MCF 10A (cell line): ENCODE data around the gene TRIM34. TPM values are rescaled to one million over a fixed set of nuclear protein-coding genes. Genes with fewer than 3 reads are reported as not detected.
"Not testable (repeated sequence)": the region's sequence is repeated elsewhere in the genome, so short reads cannot be mapped to it uniquely, and the experiment has no call there.

Source experiments
- BruUV-seq: library from RNA; stranded (reverse); fragments of 400-500 nt; replicated peaks from 2 replicates; lab custom pipeline; 2021; lab: Mats Ljungman, UMichigan
- CTCF ChIA-PET: fragments of 300-600 bp; sonication (Branson Sonifier 250); formaldehyde crosslinking; extraction: SDS; loops from one replicate; lab custom pipeline; 2021; ENCODE audit warnings: antibody characterized with exemption, inconsistent platforms; lab: Yijun Ruan, JAX
- POLR2A ChIA-PET: fragments of 300-600, 350-650 bp; sonication (Branson Sonifier 250); formaldehyde crosslinking; extraction: SDS; loops from one replicate; lab custom pipeline; 2020; ENCODE audit warnings: antibody characterized with exemption, inconsistent platforms; lab: Yijun Ruan, JAX
- DNase-seq: peaks from one replicate; pipeline ENCODE4 v3.0.0-alpha.2; 2018; ENCODE audit not compliant: unreplicated experiment
- H3K27ac Mint-ChIP-seq: one replicate; pipeline ENCODE4 v1.8.0; 2022; ENCODE audit warnings: mild to moderate bottlenecking, low read depth, mixed read lengths; ENCODE audit not compliant: unreplicated experiment
- H3K27me3 Mint-ChIP-seq: one replicate; pipeline ENCODE4 v1.8.0; 2022; ENCODE audit warnings: mixed read lengths; ENCODE audit not compliant: insufficient read depth, unreplicated experiment
- H3K36me3 Mint-ChIP-seq: one replicate; pipeline ENCODE4 v1.8.0; 2022; ENCODE audit warnings: mild to moderate bottlenecking, moderate library complexity, mixed read lengths; ENCODE audit not compliant: insufficient read depth, unreplicated experiment
- H3K4me1 Mint-ChIP-seq: one replicate; pipeline ENCODE4 v1.8.0; 2022; ENCODE audit warnings: mixed read lengths; ENCODE audit not compliant: insufficient read depth, unreplicated experiment
- H3K4me3 Mint-ChIP-seq: one replicate; pipeline ENCODE4 v1.8.0; 2022; ENCODE audit warnings: mild to moderate bottlenecking, moderate library complexity, mixed read lengths; ENCODE audit not compliant: unreplicated experiment
- H3K9me3 Mint-ChIP-seq: one replicate; pipeline ENCODE4 v1.8.0; 2022; ENCODE audit warnings: mixed read lengths; ENCODE audit not compliant: unreplicated experiment
- CTCF ChIP-seq: fragments of 200-600 bp; IDR thresholded peaks from one replicate; pipeline ENCODE4 v1.8.0; 2022; ENCODE audit warnings: antibody characterized with exemption, mild to moderate bottlenecking; ENCODE audit not compliant: unreplicated experiment
- intact Hi-C: fragments of 100-400 bp; cut with micrococcal nuclease; formaldehyde crosslinking; loops from 2 replicates; pipeline ENCODE4 v1.14.1; 2022
- total RNA-seq: library from RNA; stranded (reverse); gene quantifications from 2 replicates; pipeline ENCODE4 v1.2.3, GENCODE V29; 2022

TRIM34 gene
- total RNA-seq, 1 experiment from 2014 or later = 0.96 TPM

DNA sequence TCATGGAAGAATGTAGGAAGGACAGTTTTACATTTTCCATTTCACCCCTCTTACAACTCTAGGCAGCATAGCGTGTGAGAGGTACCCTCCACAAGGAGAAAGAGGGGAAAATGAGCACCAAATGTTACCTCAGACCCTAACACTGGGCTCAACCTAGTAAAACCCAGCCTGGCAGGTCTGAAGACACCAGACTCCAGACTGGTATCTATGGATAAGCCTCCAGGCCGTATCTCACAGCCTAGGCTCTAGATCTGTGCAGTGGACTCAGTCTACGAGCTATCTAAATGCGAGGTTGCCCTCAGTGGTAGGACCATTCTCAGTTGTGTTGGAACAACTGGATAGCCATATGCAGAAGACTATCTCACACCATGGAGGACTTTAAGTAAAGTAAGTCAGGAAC, 49.6 kb downstream of the TRIM34 start:
- no peak for DNase-seq
- intact Hi-C loops = no loop called here
- CTCF ChIA-PET = interaction anchor here (0.6 to 0.8 kb wide), 2 partner anchors 9 to 37 kb away, joined by 3 to 4 read pairs; no protein-coding TSS in a partner anchor
- no peaks in the 10 kb centered on the region for H3K9me3 Mint-ChIP-seq
- POLR2A ChIA-PET = no interaction called here
- BruUV-seq = no TSS peak
- no peak overlapping the region for H3K27ac Mint-ChIP-seq
- TF ChIP-seq CTCF = no peak
- no peaks in the 10 kb centered on the region for H3K4me1 Mint-ChIP-seq
- H3K36me3 Mint-ChIP-seq = peaks cover 62% of the 10 kb centered on the region
- no peak overlapping the region for H3K4me3 Mint-ChIP-seq
- no peaks in the 10 kb centered on the region for H3K27me3 Mint-ChIP-seq

GRCh38 chr11:5679811-5680210, 55.0 kb downstream of the TRIM34 start:
- peaks cover 39% of the 10 kb centered on the region for H3K36me3 Mint-ChIP-seq
- intact Hi-C loops = no loop called here
- no peaks in the 10 kb centered on the region for H3K27me3 Mint-ChIP-seq
- ChIA-PET CTCF (interaction anchor here (1.3 to 1.4 kb wide), 2 partner anchors 31 to 73 kb away, joined by 3 to 5 read pairs; no protein-coding TSS in a partner anchor), POLR2A (interaction anchor here (1.1 kb wide), 1 partner anchor 82 kb away, joined by 3 read pairs; no protein-coding TSS in a partner anchor)
- peaks cover 8% of the 10 kb centered on the region for H3K4me1 Mint-ChIP-seq
- no peak overlapping the region for H3K4me3 Mint-ChIP-seq
- no peak for DNase-seq
- TF ChIP-seq CTCF = no peak
- no peak overlapping the region for H3K27ac Mint-ChIP-seq
- no peaks in the 10 kb centered on the region for H3K9me3 Mint-ChIP-seq
- no TSS peak for BruUV-seq

DNA sequence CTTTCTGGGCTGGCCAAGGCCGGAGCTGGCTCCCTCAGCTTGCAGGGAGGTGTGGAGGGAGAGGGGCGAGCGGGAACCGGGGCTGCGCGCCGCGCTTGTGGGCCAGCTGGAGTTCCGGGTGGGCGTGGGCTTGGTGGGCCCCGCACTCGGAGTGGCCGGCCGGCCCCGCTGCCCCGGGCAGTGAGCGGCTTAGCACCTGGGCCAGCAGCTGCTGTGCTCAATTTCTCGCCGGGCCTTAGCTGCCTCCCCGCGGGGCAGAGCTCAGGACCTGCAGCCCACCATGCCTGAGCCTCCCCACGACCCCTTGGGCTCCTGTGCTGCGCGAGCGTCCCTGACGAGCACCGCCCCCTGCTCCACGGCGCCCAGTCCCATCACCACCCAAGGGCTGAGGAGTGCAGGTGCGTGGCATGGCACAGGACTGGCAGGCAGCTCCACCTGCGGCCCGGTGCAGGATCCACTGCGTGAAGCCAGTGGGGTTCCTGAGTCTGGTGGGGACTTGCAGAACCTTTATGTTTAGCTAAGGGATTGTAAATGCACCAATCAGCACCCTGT, 58.2 kb downstream of the TRIM34 start:
- BruUV-seq, H3K27ac Mint-ChIP-seq, POLR2A ChIA-PET, intact Hi-C loops, DNase-seq, H3K4me3 Mint-ChIP-seq, H3K4me1 Mint-ChIP-seq, H3K9me3 Mint-ChIP-seq, H3K27me3 Mint-ChIP-seq: not testable (repeated sequence)
- peaks cover 25% of the 10 kb centered on the region for H3K36me3 Mint-ChIP-seq
- CTCF ChIA-PET = interaction anchor here (0.7 to 2.0 kb wide), 4 partner anchors 18 to 122 kb away, joined by 3 to 8 read pairs (median 6); no protein-coding TSS in a partner anchor

DNA sequence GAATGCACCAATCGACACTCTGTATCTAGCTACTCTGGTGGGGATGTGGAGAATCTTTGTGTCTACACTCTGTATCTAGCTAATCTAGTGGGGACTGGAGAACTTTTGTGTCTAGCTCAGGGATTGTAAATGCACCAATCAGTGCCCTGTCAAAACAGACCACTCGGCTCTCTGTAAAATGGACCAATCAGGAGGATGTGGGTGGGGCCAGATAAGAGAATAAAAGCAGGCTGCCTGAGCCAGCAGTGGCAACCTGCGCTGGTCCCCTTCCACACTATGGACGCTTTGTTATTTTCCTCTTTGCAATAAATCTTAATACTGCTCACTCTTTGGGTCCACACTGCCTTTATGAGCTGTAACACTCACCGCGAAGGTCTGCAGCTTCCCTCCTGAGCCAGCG, 58.8 kb downstream of the TRIM34 start:
- Mint-ChIP-seq H3K4me3 (peak overlapping the region; percentile 81), H3K36me3 (peaks cover 19% of the 10 kb centered on the region), H3K27ac (peak overlapping the region; percentile 78)
- not testable (repeated sequence) for DNase-seq, BruUV-seq, H3K27me3 Mint-ChIP-seq, H3K4me1 Mint-ChIP-seq, H3K9me3 Mint-ChIP-seq
- intact Hi-C loops = loop anchor here (1.0 to 2.0 kb wide), 4 partner anchors 29 to 125 kb away; partner anchors contain the start of genes OR52N2 and TRIM34
- CTCF ChIA-PET = interaction anchor here (0.7 to 2.6 kb wide), 10 partner anchors 18 to 127 kb away, joined by 3 to 26 read pairs (median 8); no protein-coding TSS in a partner anchor
- POLR2A ChIA-PET = interaction anchor here (0.5 to 2.8 kb wide), 4 partner anchors 63 to 443 kb away, joined by 3 to 14 read pairs (median 4); partner anchors contain the start of gene TRIM6
